ENCODE results near the gene ANO2.

DNA sequence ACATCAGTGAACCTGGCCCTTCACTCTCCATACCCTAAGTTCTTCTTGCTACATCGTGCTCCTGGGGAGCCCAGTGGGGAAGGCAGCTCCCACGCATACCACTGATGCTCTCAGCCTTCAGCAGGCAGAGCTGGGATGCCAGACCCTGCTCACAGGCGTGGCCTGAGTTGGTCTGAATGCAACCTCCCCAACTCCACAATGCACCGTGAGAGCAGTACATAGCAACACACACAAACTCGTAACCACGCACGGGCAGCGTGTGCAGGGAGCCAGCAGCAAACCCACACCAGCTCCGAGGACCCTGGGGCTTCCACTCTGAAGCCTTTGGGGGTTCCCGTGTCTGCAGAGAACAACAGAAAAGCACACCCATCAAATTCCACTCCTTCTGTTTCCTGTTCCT is 37.3 kb downstream of the ANO2 start:
- TF ChIP-seq, protein P1, sequence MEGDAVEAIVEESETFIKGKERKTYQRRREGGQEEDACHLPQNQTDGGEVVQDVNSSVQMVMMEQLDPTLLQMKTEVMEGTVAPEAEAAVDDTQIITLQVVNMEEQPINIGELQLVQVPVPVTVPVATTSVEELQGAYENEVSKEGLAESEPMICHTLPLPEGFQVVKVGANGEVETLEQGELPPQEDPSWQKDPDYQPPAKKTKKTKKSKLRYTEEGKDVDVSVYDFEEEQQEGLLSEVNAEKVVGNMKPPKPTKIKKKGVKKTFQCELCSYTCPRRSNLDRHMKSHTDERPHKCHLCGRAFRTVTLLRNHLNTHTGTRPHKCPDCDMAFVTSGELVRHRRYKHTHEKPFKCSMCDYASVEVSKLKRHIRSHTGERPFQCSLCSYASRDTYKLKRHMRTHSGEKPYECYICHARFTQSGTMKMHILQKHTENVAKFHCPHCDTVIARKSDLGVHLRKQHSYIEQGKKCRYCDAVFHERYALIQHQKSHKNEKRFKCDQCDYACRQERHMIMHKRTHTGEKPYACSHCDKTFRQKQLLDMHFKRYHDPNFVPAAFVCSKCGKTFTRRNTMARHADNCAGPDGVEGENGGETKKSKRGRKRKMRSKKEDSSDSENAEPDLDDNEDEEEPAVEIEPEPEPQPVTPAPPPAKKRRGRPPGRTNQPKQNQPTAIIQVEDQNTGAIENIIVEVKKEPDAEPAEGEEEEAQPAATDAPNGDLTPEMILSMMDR (IDR thresholded peaks at IDR 0.05) = no peak
- TF ChIP-seq POLR2A (IDR thresholded peaks at IDR 0.05) = no peak

Measured in uterus (tissue), 2 donors.